ENCODE measurements around the gene PTP4A2.
A peak's percentile ranks its signal among the peaks of the same experiment; 100 is the strongest.

The PTP4A2 gene

GRCh38 chr1:31954607-31955283, 16.6 kb upstream of the PTP4A2 start:
- H3K9me3 ChIP-seq (ENCODE audit: insufficient read depth, low read length, severe bottlenecking), result no peaks in the 10 kb centered on the region
- TF ChIP-seq CTCF (IDR thresholded peaks at IDR 0.05; ENCODE audit: borderline replicate concordance, extremely low read depth, low read length, poor library complexity, severe bottlenecking) (no peak), EZH2 (IDR thresholded peaks at IDR 0.05; ENCODE audit: borderline replicate concordance, low read depth, low read length, severe bottlenecking) (no peak)
- H3K4me2 ChIP-seq (ENCODE audit: insufficient read depth, low read length), result no peak overlapping the region
- peak; percentile 38 for DNase-seq
- no peaks in the 10 kb centered on the region for H3K36me3 ChIP-seq (ENCODE audit: insufficient read depth, low read length)
- H3K79me2 ChIP-seq (ENCODE audit: insufficient read depth, low read length), result peaks cover 13% of the 10 kb centered on the region
- peak overlapping the region; percentile 62 for H3K27ac ChIP-seq (ENCODE audit: low read length)
- no peaks in the 10 kb centered on the region for H3K27me3 ChIP-seq (ENCODE audit: insufficient read depth, low read length, poor library complexity)
- no peak overlapping the region for H2AFZ ChIP-seq (ENCODE audit: low read depth, low read length)
- H4K20me1 ChIP-seq (ENCODE audit: insufficient read depth, low read length), result no peaks in the 10 kb centered on the region
- H3K4me1 ChIP-seq (ENCODE audit: insufficient read depth, low read length), result peaks cover 63% of the 10 kb centered on the region
- no peak for ATAC-seq (ENCODE audit: insufficient read depth, low read depth)
- no peak overlapping the region for H3K4me3 ChIP-seq (ENCODE audit: low read depth in 1 of 2, low read length in 2 of 2)
- no peak overlapping the region for H3K9ac ChIP-seq (ENCODE audit: low read depth, low read length)

- no peak for TF ChIP-seq CTCF (IDR thresholded peaks at IDR 0.05; ENCODE audit: borderline replicate concordance, extremely low read depth, low read length, poor library complexity, severe bottlenecking)
- TF ChIP-seq EZH2 (IDR thresholded peaks at IDR 0.05; ENCODE audit: borderline replicate concordance, low read depth, low read length, severe bottlenecking), result no peak
- DNase-seq (peak; percentile 34), ATAC-seq (ENCODE audit: insufficient read depth, low read depth) (no peak)
- H3K36me3 ChIP-seq (ENCODE audit: insufficient read depth, low read length), result no peaks in the 10 kb centered on the region
- no peak overlapping the region for H2AFZ ChIP-seq (ENCODE audit: low read depth, low read length)
- H3K27ac ChIP-seq (ENCODE audit: low read length), result 0 out of 2 replicates have a peak overlapping the region, but pooled peaks have one; percentile 25
- no peak overlapping the region for H3K4me3 ChIP-seq (ENCODE audit: low read depth in 1 of 2, low read length in 2 of 2)
- peaks cover 45% of the 10 kb centered on the region for H3K4me1 ChIP-seq (ENCODE audit: insufficient read depth, low read length)
- no peaks in the 10 kb centered on the region for H3K27me3 ChIP-seq (ENCODE audit: insufficient read depth, low read length, poor library complexity)
- 0 out of 2 replicates have a peak, but pooled peaks cover 4% of the 10 kb centered on the region for H3K79me2 ChIP-seq (ENCODE audit: insufficient read depth, low read length)
- H3K4me2 ChIP-seq (ENCODE audit: insufficient read depth, low read length), result no peak overlapping the region
- H4K20me1 ChIP-seq (ENCODE audit: insufficient read depth, low read length), result no peaks in the 10 kb centered on the region
- no peak overlapping the region for H3K9ac ChIP-seq (ENCODE audit: low read depth, low read length)
- no peaks in the 10 kb centered on the region for H3K9me3 ChIP-seq (ENCODE audit: insufficient read depth, low read length, severe bottlenecking)
Measured at GRCh38 chr1:31952825-31953220, 14.7 kb upstream of the PTP4A2 start.

- H4K20me1 ChIP-seq (ENCODE audit: insufficient read depth, low read length), result no peaks in the 10 kb centered on the region
- H3K4me1 ChIP-seq (ENCODE audit: insufficient read depth, low read length), result peaks cover 32% of the 10 kb centered on the region
- no peak overlapping the region for H3K9ac ChIP-seq (ENCODE audit: low read depth, low read length)
- no peak overlapping the region for H2AFZ ChIP-seq (ENCODE audit: low read depth, low read length)
- no peak overlapping the region for H3K4me2 ChIP-seq (ENCODE audit: insufficient read depth, low read length)
- 0 out of 2 replicates have a peak, but pooled peaks cover 2% of the 10 kb centered on the region for H3K79me2 ChIP-seq (ENCODE audit: insufficient read depth, low read length)
- TF ChIP-seq EZH2 (IDR thresholded peaks at IDR 0.05; ENCODE audit: borderline replicate concordance, low read depth, low read length, severe bottlenecking) (no peak), CTCF (IDR thresholded peaks at IDR 0.05; ENCODE audit: borderline replicate concordance, extremely low read depth, low read length, poor library complexity, severe bottlenecking) (no peak)
- no peaks in the 10 kb centered on the region for H3K36me3 ChIP-seq (ENCODE audit: insufficient read depth, low read length)
- ATAC-seq (ENCODE audit: insufficient read depth, low read depth) (no peak), DNase-seq (no peak)
- no peaks in the 10 kb centered on the region for H3K9me3 ChIP-seq (ENCODE audit: insufficient read depth, low read length, severe bottlenecking)
- no peak overlapping the region for H3K27ac ChIP-seq (ENCODE audit: low read length)
- H3K4me3 ChIP-seq (ENCODE audit: low read depth in 1 of 2, low read length in 2 of 2), result no peak overlapping the region
- no peaks in the 10 kb centered on the region for H3K27me3 ChIP-seq (ENCODE audit: insufficient read depth, low read length, poor library complexity)
Measured at GRCh38 chr1:31951276-31951675, 13.1 kb upstream of the PTP4A2 start.

Data from DND-41 (cell line).